DLD1 (cell line): ENCODE results near the gene NR6A1.

ENCODE experiments used
- in situ Hi-C: cut with HindIII; loops from 2 replicates; pipeline ENCODE4 v1.10.0; 2017; ENCODE audit warnings: low sequenced_read_pairs

The NR6A1 gene

GRCh38 chr9:124513376-124513994 is 257.6 kb downstream of the NR6A1 start:
- in situ Hi-C loops, result no loop called here

- in situ Hi-C loops, result no loop called here
These were observed 258.3 kb downstream of the NR6A1 start for GRCh38 chr9:124512806-124513204.

GRCh38 chr9:124511891-124512805 is 259.0 kb downstream of the NR6A1 start:
- in situ Hi-C loops, result no loop called here

GRCh38 chr9:124511426-124511840 is 259.7 kb downstream of the NR6A1 start:
- in situ Hi-C loops, result no loop called here

- in situ Hi-C loops, result no loop called here
These were observed 260.3 kb downstream of the NR6A1 start for GRCh38 chr9:124510650-124511425.

GRCh38 chr9:124507880-124508423 is 263.2 kb downstream of the NR6A1 start:
- in situ Hi-C loops, result no loop called here

GRCh38 chr9:124506931-124507879 is 263.9 kb downstream of the NR6A1 start, which contains the start of gene NR5A1:
NR5A1 (minus strand) TSS chr9:124507399; CDS start chr9:124503395, 4,004 bp downstream.
- in situ Hi-C loops, result no loop called here

- in situ Hi-C loops, result no loop called here
These were observed 264.7 kb downstream of the NR6A1 start for GRCh38 chr9:124506433-124506832.

GRCh38 chr9:124505901-124506346 is 265.2 kb downstream of the NR6A1 start:
- in situ Hi-C loops, result no loop called here

GRCh38 chr9:124505006-124505900 is 265.9 kb downstream of the NR6A1 start:
- in situ Hi-C loops, result no loop called here

GRCh38 chr9:124504530-124505005 is 266.5 kb downstream of the NR6A1 start:
- in situ Hi-C loops, result no loop called here

GRCh38 chr9:124503713-124504529 is 267.2 kb downstream of the NR6A1 start:
- in situ Hi-C loops, result no loop called here

GRCh38 chr9:124502711-124503702 is 268.1 kb downstream of the NR6A1 start:
- in situ Hi-C loops, result no loop called here

- in situ Hi-C loops, result no loop called here
These were observed 269.3 kb downstream of the NR6A1 start for GRCh38 chr9:124501771-124502320.

- in situ Hi-C loops, result no loop called here
These were observed 270.1 kb downstream of the NR6A1 start for GRCh38 chr9:124500796-124501611.
